NB4 (cell line): ENCODE results near the gene UBR2.

Experiments used
- TF ChIP-seq, protein P1 (sequence below): IDR thresholded peaks from one replicate; pipeline ENCODE4 v1.5.1; 2012; ENCODE audit warnings: low read depth, low read length
- TF ChIP-seq, protein P2 (sequence below): IDR thresholded peaks from 2 replicates; pipeline ENCODE4 v1.6.1; 2011; ENCODE audit warnings: low read depth, low read length

DNA sequence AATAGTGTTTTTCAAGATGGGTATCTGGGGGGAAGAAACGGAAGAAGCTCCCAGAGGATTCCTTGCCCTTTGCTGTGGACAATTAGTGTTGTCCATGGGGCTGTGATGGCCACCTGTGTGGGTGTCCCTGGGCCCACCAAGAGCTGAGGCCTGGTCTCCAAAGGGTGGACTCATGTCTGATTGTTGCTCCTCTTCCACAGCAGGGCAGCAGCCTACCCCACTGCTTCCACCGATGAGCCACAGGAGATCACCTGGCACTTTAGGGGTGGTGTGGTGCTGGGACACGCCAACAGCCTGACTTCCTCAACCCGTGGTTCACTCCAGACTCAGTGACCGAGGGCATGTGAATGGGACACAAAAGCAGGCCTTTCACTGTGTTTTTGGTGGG lies 133.4 kb downstream of the UBR2 start:
- TF ChIP-seq, protein P1, sequence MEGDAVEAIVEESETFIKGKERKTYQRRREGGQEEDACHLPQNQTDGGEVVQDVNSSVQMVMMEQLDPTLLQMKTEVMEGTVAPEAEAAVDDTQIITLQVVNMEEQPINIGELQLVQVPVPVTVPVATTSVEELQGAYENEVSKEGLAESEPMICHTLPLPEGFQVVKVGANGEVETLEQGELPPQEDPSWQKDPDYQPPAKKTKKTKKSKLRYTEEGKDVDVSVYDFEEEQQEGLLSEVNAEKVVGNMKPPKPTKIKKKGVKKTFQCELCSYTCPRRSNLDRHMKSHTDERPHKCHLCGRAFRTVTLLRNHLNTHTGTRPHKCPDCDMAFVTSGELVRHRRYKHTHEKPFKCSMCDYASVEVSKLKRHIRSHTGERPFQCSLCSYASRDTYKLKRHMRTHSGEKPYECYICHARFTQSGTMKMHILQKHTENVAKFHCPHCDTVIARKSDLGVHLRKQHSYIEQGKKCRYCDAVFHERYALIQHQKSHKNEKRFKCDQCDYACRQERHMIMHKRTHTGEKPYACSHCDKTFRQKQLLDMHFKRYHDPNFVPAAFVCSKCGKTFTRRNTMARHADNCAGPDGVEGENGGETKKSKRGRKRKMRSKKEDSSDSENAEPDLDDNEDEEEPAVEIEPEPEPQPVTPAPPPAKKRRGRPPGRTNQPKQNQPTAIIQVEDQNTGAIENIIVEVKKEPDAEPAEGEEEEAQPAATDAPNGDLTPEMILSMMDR = no peak
- TF ChIP-seq, protein P2, sequence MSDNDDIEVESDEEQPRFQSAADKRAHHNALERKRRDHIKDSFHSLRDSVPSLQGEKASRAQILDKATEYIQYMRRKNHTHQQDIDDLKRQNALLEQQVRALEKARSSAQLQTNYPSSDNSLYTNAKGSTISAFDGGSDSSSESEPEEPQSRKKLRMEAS = no peak
